Endothelial cell of umbilical vein (primary cell): Measurements from ENCODE around the gene WDR90.

ENCODE experiments used
- EZH2 ChIP-seq: IDR thresholded peaks from 2 replicates; pipeline ENCODE4 v1.6.1; 2012; ENCODE audit warnings: borderline replicate concordance, low read depth, mild to moderate bottlenecking, moderate library complexity, low read length, inconsistent platforms; ENCODE audit not compliant: severe bottlenecking
- FOS ChIP-seq: IDR thresholded peaks from 2 replicates; pipeline ENCODE4 v1.6.1; 2011; ENCODE audit warnings: mild to moderate bottlenecking, low read length, moderate library complexity, borderline replicate concordance; ENCODE audit not compliant: insufficient read depth
- GATA2 ChIP-seq: IDR thresholded peaks from 2 replicates; pipeline ENCODE4 v1.7.0; 2011; ENCODE audit warnings: low read depth, mild to moderate bottlenecking, moderate library complexity, mixed read lengths, low read length; ENCODE audit not compliant: insufficient read length, insufficient read depth
- JUN ChIP-seq: IDR thresholded peaks from 2 replicates; pipeline ENCODE4 v1.6.1; 2011; ENCODE audit warnings: borderline replicate concordance, low read depth; ENCODE audit not compliant: insufficient read length, insufficient read depth
- POLR2A ChIP-seq: IDR thresholded peaks from 2 replicates; pipeline ENCODE4 v1.6.1; 2012; ENCODE audit warnings: low read depth, mild to moderate bottlenecking, control low read depth, low read length
- POLR2AphosphoS5 ChIP-seq: IDR thresholded peaks from 2 replicates; pipeline ENCODE4 v1.6.1; 2012; ENCODE audit warnings: low read depth, mild to moderate bottlenecking, control low read depth, low read length, moderate library complexity; ENCODE audit not compliant: insufficient read depth
- TF ChIP-seq, protein P1 (sequence below), 2 donors: IDR thresholded peaks; 1 replicate in 1 of 2; 2 replicates in 1 of 2; pipeline ENCODE4 v1.5.1; 2011; ENCODE audit warnings: low read length in 2 of 2, mild to moderate bottlenecking in 2 of 2, moderate library complexity in 2 of 2, control low read depth in 1 of 2, inconsistent platforms in 1 of 2, low read depth in 1 of 2; ENCODE audit not compliant: insufficient read depth in 1 of 2; ENCODE audit errors: extremely low read depth in 1 of 2
- TF ChIP-seq, protein P2 (sequence below): IDR thresholded peaks from 2 replicates; pipeline ENCODE4 v1.6.1; 2011; ENCODE audit not compliant: insufficient read depth, insufficient read length

DNA sequence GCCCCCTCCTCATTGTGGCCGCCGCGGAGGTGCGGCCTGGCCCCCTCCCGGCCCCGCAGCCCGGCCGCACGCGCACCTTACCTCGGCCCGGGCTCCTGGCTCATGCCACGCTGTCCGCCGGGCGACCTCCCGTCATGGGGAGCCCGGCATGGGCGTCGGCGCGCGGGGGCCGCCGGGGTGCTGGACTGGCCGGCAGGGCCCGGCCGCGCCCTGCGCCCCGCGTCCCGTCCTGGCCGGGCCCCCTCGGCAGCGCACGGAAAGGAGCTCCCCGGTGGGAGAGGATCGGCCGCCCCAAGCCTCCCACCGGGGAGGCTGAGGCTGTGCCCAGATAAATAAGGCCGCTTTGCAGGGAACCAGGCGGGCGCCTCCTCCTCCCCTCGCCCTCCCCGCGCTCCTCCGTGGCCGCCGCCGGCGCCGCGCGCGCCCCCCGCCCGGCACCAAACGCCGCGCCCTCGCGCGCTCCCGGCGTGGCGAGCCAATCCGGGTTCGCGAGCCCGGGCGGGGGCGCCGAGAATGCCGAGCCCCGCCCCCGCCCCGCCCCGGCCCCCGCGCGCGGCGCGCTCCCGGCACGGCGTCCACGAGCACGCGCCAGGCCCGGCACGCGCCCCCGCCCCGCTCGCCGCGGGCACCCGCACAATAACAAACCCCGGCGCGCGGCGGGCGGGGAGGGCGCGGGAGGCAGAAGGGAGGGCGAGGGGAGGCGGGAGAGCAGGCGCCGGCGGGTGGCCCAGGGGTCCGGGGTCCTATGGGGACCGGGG is 56.4 kb downstream of the WDR90 start, which contains the start of gene FBXL16:
- TF ChIP-seq POLR2A (no peak), POLR2AphosphoS5 (no peak), JUN (no peak), FOS (no peak), EZH2 (peak; percentile 8), GATA2 (no peak)
- TF ChIP-seq, protein P1, sequence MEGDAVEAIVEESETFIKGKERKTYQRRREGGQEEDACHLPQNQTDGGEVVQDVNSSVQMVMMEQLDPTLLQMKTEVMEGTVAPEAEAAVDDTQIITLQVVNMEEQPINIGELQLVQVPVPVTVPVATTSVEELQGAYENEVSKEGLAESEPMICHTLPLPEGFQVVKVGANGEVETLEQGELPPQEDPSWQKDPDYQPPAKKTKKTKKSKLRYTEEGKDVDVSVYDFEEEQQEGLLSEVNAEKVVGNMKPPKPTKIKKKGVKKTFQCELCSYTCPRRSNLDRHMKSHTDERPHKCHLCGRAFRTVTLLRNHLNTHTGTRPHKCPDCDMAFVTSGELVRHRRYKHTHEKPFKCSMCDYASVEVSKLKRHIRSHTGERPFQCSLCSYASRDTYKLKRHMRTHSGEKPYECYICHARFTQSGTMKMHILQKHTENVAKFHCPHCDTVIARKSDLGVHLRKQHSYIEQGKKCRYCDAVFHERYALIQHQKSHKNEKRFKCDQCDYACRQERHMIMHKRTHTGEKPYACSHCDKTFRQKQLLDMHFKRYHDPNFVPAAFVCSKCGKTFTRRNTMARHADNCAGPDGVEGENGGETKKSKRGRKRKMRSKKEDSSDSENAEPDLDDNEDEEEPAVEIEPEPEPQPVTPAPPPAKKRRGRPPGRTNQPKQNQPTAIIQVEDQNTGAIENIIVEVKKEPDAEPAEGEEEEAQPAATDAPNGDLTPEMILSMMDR (IDR thresholded peaks at IDR 0.05; ENCODE audit: extremely low read depth in 1 of 2, insufficient read depth in 1 of 2, low read depth in 1 of 2, low read length in 2 of 2) = no peak
- TF ChIP-seq, protein P2, sequence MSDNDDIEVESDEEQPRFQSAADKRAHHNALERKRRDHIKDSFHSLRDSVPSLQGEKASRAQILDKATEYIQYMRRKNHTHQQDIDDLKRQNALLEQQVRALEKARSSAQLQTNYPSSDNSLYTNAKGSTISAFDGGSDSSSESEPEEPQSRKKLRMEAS = no peak
